ENCODE results near the gene SEC14L1. TPM values are rescaled to one million over a fixed set of nuclear protein-coding genes. Genes with fewer than 3 reads are reported as not detected.
"Not testable (repeated sequence)": the region's sequence is repeated elsewhere in the genome, so short reads cannot be mapped to it uniquely, and the experiment has no call there.

The SEC14L1 gene
- total RNA-seq, 1 experiment from 2014 or later: 76.0 TPM

DNA sequence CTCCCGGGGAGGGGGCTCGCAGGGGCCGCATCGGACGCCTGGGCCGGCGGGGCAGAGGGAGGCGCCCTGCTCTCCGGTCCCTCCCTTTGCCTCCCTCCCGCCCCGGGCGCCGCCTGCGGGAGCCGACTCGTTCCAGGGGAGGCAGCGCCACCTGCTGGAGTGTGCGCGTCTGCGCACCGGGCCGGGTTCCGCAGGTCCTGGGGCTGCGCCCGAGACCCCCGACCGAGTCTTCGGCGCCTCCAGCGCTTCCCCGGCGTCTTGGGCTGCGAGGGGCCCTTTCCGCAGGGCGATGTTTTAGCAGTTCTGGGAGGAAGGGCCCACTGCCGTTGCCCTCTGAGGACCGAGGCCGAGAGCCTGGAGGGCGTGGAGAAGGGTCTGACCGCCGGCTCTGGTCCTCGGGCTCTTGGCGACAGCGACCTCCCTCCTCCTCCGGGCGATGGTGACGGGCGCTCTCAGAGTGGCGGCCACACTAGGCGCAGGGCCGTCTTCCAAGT lies 106.3 kb downstream of the SEC14L1 start:
- H3K36me3 ChIP-seq: no peaks in the 10 kb centered on the region
- no peak overlapping the region for H3K27ac ChIP-seq

DNA sequence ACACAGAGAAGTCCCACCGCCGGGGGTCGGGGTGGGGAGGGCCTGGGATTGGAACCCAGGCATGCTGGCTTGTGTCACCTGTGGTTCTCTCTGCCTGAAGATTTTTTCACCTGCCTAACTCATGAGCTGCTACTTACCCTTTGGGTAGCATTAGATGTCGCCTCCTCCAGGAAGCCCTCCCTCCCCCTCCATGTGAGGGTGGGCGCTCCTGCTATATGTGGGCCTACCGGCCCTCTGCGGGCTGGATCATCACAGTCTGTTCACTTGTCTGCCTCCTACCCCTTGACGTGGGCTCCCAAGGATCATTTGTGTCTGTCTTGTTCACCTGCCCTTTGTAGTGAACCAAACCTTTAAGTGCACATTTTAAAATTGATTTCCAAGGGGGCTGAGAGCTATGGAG lies 106.8 kb downstream of the SEC14L1 start:
- Histone ChIP-seq H3K4me3 (peak overlapping the region; percentile 37; the same call in 1 of the 2 replicates), H3K9me3 (replicated peaks) (no peaks in the 10 kb centered on the region), H3K27me3 (replicated peaks) (no peaks in the 10 kb centered on the region), H3K36me3 (no peaks in the 10 kb centered on the region), H3K27ac (no peak overlapping the region), H3K4me1 (replicated peaks) (peaks cover 23% of the 10 kb centered on the region)
- no peak for DNase-seq (ENCODE audit: low read depth in 1 of 2, low spot score in 2 of 2)

More for the DNA sequence above, 106.3 kb downstream of the SEC14L1 start:
- Histone ChIP-seq H3K9me3 (replicated peaks) (no peaks in the 10 kb centered on the region), H3K4me1 (replicated peaks) (peaks cover 17% of the 10 kb centered on the region), H3K27me3 (replicated peaks) (no peaks in the 10 kb centered on the region), H3K4me3 (peak overlapping the region; percentile 37)
- DNase-seq (ENCODE audit: low read depth in 1 of 2, low spot score in 2 of 2): peak; percentile 86 to 92

DNA sequence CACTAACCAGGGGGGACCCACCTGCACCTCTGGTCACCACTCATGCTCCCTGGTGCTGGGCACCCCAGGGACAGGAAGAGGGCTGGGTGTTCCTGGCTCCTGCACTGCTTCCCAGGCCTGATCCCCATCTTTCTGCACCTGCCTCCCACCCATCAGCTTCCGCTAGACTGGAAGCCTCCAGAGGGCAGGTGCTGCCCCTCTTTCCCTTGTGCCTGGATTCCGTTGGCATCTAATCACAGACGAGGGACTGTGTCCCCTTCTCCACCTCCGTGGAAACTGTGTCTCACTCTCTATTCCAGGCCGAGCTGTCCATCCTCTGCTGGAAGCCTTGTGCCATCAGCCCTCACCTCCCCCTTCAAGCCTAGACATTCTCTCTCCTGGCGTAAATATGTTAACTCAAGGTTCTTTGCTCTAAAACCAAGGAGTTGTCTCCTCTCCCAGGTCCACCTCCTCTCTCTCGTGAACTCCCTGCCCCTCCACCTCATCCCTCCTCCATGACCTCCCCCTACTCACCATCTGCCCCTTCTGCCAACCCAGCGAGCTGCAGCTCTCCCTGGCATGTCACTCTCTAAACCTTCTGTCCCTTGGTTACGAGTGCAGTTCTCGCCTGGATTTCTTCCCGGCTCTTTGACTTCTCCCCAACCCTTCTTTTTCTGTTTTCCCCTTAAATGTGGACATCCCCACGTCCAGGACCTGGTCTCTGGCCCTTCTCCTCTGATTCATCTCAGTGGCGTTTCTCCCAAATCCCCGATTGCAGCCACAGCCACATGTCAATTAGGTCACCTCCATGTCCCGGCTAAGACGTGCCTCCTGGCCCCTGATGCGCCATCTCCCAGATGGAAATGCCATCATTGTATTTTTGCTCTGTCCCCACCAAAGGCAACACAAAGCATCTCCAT lies 107.7 kb downstream of the SEC14L1 start:
- Histone ChIP-seq H3K27ac (no peak overlapping the region), H3K4me1 (replicated peaks) (peaks cover 27% of the 10 kb centered on the region), H3K36me3 (no peaks in the 10 kb centered on the region), H3K27me3 (replicated peaks) (no peaks in the 10 kb centered on the region), H3K4me3 (no peak overlapping the region), H3K9me3 (replicated peaks) (no peaks in the 10 kb centered on the region)
- DNase-seq (ENCODE audit: low read depth in 1 of 2, low spot score in 2 of 2): no peak

DNA sequence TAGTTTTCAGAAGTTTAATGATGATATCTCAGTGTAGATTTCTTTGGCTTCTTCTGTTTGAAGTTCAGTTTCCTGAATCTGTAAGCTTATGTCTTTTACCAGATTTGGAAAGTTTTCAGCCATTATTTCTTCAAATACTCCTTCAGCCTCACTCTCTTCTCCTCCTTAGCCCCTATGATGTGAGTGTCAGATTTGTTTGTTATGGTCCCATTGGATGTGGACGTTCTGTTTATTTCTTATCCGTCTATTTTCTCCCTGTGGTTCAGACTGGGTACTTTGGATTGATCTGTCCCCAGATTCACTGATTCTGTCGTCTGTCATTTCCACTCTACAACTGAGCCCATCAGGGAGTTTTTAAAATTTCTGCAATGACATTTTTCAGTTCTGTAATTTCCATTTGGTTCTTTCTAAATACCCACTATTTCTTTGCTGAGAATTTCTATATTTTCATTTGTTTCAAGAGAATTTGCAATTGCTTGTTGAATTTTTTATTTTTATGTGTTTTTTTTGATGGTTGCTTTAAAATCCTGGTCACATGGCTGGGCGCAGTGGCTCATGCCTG lies 110.9 kb downstream of the SEC14L1 start:
- DNase-seq (ENCODE audit: low read depth in 1 of 2, low spot score in 2 of 2): no peak
- peaks cover 54% of the 10 kb centered on the region for H3K4me1 ChIP-seq (replicated peaks)
- no peak overlapping the region for H3K4me3 ChIP-seq
- no peaks in the 10 kb centered on the region for H3K9me3 ChIP-seq (replicated peaks)
- H3K27me3 ChIP-seq (replicated peaks): no peaks in the 10 kb centered on the region
- no peaks in the 10 kb centered on the region for H3K36me3 ChIP-seq
- H3K27ac ChIP-seq: no peak overlapping the region

DNA sequence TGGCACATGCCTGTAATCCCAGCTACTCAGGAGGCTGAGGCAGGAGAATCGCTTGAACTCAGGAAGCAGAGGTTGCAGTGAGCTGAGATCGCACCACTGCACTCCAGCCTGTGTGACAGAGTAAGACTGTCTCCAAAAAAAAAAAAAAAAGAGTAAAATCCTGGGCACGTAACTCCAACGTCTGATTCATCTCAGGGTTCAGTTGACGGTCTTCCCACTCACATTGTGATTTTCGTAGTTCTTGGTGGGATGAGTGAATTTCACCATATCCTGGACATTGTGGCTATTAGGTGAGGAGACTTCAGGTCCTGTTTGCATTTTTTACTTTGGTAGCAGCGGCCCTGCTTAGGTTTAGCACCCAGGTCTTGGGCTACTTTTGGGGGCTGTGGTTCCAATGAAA lies 111.5 kb downstream of the SEC14L1 start:
- peaks cover 50% of the 10 kb centered on the region for H3K4me1 ChIP-seq (replicated peaks)
- not testable (repeated sequence) for DNase-seq (ENCODE audit: low read depth in 1 of 2, low spot score in 2 of 2); H3K36me3 ChIP-seq; H3K27ac ChIP-seq; H3K27me3 ChIP-seq (replicated peaks); H3K4me3 ChIP-seq; H3K9me3 ChIP-seq (replicated peaks)

DNA sequence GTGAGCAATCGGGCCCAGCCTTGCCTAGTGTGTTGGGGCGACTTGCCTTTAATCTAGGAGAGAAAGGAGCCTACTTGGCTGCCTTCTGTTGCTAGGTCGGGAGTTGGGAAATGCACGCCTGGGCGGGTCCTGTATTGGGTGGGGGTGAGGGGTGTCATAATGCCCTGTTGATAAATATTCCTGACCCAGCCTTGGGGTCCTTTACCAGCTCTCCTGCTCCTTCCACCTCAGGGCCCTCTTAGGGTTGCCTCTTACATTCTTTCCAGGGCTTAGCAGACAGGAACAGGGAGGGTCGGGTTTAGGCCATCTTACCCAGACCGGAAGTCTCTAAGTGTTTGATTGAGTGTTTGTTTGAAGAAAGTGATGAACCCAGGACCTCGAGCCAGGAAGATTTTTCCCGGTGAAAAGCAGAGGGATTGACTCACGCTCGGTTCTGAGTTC lies 112.9 kb downstream of the SEC14L1 start:
- Histone ChIP-seq H3K9me3 (replicated peaks) (no peaks in the 10 kb centered on the region), H3K36me3 (no peaks in the 10 kb centered on the region), H3K27ac (peak overlapping the region; percentile 97), H3K4me3 (no peak overlapping the region), H3K27me3 (replicated peaks) (no peaks in the 10 kb centered on the region), H3K4me1 (replicated peaks) (peaks cover 45% of the 10 kb centered on the region)
- DNase-seq (ENCODE audit: low read depth in 1 of 2, low spot score in 2 of 2): peak; percentile 72

DNA sequence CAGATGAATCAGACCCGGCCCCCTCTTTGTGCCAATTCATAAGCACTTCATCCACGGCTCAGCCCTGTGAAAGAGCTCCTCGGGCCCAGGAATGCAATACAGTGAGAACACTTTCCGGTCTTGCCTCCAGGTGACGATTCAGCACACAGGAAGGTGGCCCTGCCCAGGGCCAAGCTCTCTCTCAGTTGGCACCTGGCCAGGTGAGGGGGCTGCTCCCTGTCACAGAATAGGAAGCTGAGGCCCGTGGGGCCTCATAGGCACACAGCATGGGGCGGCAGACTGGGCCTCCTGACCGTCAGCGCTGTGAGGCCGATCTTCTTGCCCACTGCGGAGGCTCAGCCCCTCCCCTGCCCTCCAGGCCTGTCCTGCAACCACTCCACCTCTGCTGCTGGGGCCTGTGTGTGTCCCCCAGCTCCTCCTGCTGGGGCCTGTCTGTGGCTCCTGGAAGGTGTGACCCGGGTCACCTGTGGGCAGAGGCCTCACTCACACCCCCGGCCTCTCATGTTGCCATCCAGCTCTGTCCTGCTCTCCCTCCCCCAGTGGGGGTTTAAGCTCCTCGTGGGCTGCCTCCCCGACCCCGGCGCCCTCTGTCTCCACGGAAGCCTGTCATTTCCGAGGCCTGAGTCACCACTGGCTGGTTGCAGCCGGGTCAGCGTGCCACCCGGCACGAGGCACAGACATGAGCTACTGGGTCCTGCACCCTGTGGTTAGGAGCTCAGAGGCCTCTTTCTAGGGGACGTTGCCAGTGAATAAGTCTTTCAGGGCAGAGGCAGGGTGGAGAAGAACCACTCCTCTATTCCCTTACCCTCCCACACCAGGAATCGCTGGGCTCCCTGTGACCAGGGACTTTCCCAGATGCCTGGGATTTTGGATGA lies 114.4 kb downstream of the SEC14L1 start:
- DNase-seq (ENCODE audit: low read depth in 1 of 2, low spot score in 2 of 2): peak; percentile 98 to 99
- peak overlapping the region; percentile 1; the same call in 1 of the 2 replicates for H3K4me3 ChIP-seq
- no peaks in the 10 kb centered on the region for H3K36me3 ChIP-seq
- peaks cover 45% of the 10 kb centered on the region for H3K4me1 ChIP-seq (replicated peaks)
- no peaks in the 10 kb centered on the region for H3K27me3 ChIP-seq (replicated peaks)
- H3K27ac ChIP-seq: peak overlapping the region; percentile 97
- H3K9me3 ChIP-seq (replicated peaks): no peaks in the 10 kb centered on the region

DNA sequence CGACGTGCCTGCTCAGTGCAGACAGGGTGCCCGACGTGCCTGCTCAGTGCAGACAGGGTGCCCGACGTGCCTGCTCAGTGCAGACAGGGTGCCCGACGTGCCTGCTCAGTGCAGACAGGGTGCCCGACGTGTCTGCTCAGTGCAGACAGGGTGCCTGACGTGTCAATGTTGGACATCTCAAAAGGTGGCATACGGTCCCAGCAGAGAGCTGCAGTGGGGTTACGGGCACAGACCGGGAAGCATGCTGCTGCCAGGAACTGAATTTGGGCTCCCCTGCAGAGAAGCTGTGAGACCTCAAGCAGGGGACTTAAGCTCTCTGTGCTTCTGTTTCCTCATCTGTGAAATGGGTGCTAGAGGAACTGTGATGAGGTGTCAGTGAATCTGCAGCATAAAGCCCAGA lies 115.2 kb downstream of the SEC14L1 start:
- Histone ChIP-seq H3K27ac (0 out of 2 replicates have a peak overlapping the region, but pooled peaks have one; percentile 13), H3K4me1 (replicated peaks) (peaks cover 45% of the 10 kb centered on the region)
- not testable (repeated sequence) for H3K9me3 ChIP-seq (replicated peaks); DNase-seq (ENCODE audit: low read depth in 1 of 2, low spot score in 2 of 2); H3K4me3 ChIP-seq; H3K27me3 ChIP-seq (replicated peaks); H3K36me3 ChIP-seq

DNA sequence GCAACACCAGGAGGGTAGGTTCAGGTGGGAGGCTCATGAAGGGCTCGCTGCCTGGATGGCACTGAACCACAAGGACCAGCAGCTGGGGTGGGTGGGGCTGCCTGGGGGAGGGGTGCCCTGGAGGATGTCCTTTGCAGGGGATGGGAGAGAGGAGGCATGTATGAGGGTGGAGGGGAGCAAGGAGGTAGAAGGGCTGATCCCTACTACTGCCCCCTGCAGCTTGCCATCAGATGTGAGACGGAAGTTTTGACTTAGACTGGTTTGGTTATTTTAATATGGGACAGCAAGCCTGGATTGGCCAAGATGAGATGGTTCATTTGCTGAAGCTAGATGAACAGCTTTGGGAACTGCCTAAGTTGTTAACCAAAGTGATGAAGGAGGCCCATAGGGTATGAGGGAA lies 115.9 kb downstream of the SEC14L1 start:
- Histone ChIP-seq H3K36me3 (no peaks in the 10 kb centered on the region), H3K9me3 (replicated peaks) (no peaks in the 10 kb centered on the region), H3K27ac (no peak overlapping the region), H3K4me3 (no peak overlapping the region), H3K27me3 (replicated peaks) (no peaks in the 10 kb centered on the region), H3K4me1 (replicated peaks) (peaks cover 45% of the 10 kb centered on the region)
- no peak for DNase-seq (ENCODE audit: low read depth in 1 of 2, low spot score in 2 of 2)

DNA sequence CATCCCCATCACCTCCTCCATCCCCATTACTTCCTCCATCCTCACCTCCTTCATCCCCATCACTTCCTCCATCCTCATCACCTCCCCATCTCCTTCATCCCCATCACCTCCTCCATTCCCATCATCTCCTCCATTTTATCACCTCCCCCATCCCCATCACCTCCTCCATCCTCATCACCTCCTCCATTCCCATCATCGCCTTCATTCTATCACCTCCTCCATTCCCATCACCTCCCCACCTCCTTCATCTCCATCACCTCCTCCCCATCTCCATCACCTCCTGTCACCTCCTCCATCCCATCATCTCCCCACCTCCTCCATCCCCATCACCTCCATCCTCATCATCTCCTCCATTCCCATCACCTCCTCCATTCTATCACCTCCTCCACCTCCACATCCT lies 116.4 kb downstream of the SEC14L1 start:
- Histone ChIP-seq H3K27ac (no peak overlapping the region), H3K4me1 (replicated peaks) (peaks cover 40% of the 10 kb centered on the region), H3K4me3 (no peak overlapping the region), H3K9me3 (replicated peaks) (no peaks in the 10 kb centered on the region), H3K27me3 (replicated peaks) (no peaks in the 10 kb centered on the region), H3K36me3 (no peaks in the 10 kb centered on the region)
- no peak for DNase-seq (ENCODE audit: low read depth in 1 of 2, low spot score in 2 of 2)

DNA sequence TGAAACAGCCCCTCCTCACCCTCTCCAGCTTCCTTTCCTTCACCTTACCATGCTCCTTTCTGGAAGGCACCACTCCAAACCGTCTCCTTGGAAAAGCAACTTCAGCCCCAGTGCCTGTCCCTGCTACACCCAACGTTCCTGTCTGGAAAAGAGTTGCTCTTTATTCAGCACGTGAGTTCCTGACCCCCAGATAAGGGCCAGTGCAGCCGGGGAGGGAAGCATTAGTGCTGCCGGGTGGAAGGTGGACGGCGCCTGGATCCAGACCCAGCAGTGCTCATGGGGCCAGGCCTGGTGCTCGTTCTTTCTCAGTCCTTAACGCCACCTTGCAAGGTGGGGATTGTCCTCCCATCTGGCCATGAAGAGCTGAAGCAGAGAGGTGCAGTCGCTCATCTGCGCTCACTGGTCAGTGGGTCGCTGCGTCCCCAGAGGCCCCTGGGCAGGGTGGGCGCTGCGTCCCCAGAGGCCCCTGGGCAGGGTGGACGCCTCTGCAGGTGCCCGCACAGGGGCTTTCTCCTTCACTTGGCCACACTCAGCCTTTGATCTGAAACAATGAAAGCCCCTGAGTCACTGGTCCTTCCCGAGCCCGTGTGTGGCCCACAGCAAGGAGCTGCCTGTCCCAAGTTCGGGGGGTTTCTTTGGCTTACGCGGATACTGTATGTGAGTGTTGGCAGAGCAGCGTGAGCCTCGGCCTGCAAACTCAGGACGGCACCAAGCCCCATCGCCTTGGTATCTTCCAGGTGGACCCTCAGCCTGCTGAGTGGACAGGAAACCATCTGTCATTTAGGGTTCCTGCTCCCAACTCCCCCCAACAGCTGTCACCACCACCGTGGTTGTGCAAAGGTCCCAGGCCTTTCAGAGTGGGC lies 117.1 kb downstream of the SEC14L1 start:
- no peaks in the 10 kb centered on the region for H3K36me3 ChIP-seq
- H3K9me3 ChIP-seq (replicated peaks): no peaks in the 10 kb centered on the region
- H3K27me3 ChIP-seq (replicated peaks): no peaks in the 10 kb centered on the region
- peaks cover 34% of the 10 kb centered on the region for H3K4me1 ChIP-seq (replicated peaks)
- DNase-seq (ENCODE audit: low read depth in 1 of 2, low spot score in 2 of 2): no peak
- H3K27ac ChIP-seq: no peak overlapping the region
- H3K4me3 ChIP-seq: no peak overlapping the region

DNA sequence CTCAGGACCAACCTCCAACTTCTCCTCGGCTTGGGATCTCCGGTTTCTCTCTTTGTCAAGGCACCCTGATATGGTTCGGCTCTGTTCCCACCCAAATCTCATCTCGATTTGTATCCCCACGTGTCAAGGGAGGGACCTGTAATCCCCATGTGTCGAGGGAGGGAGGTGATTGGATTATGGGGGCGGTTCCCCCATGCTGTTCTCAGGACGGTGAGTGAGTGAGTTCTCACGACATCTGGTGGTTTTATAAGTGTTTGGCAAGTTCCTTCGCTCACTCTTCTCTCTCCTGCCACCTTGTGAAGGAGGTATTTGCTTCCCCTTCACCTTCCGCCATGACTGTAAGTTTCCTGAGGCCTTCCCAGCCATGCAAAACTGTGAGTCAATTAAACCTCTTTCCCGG lies 117.9 kb downstream of the SEC14L1 start:
- H3K36me3 ChIP-seq: no peaks in the 10 kb centered on the region
- peaks cover 29% of the 10 kb centered on the region for H3K4me1 ChIP-seq (replicated peaks)
- H3K9me3 ChIP-seq (replicated peaks): no peaks in the 10 kb centered on the region
- H3K4me3 ChIP-seq: no peak overlapping the region
- H3K27ac ChIP-seq: no peak overlapping the region
- no peak for DNase-seq (ENCODE audit: low read depth in 1 of 2, low spot score in 2 of 2)
- no peaks in the 10 kb centered on the region for H3K27me3 ChIP-seq (replicated peaks)
